ENCODE measurements around the gene KCNK16.

Gene KCNK16

GRCh38 chr6:39366931-39367618 lies 44.6 kb upstream of the KCNK16 start:
- TF ChIP-seq OSR1 (CRISPR knock-in tag; IDR thresholded peaks at IDR 0.05): no peak
- TF ChIP-seq ZNF565 (CRISPR knock-in tag; conservative IDR thresholded peaks at IDR 0.05; ENCODE audit: low read depth): no peak
- no peak for TF ChIP-seq BACH2 (CRISPR knock-in tag; IDR thresholded peaks at IDR 0.05; ENCODE audit: borderline replicate concordance)
- TF ChIP-seq ZNF8 (CRISPR knock-in tag; IDR thresholded peaks at IDR 0.05): no peak
- no peak for TF ChIP-seq ISL1 (CRISPR knock-in tag; IDR thresholded peaks at IDR 0.05)
- no peak for TF ChIP-seq ZFP3 (CRISPR knock-in tag; IDR thresholded peaks at IDR 0.05)
- TF ChIP-seq GLIS3 (CRISPR knock-in tag; IDR thresholded peaks at IDR 0.05): no peak
- TF ChIP-seq PATZ1 (CRISPR knock-in tag; IDR thresholded peaks at IDR 0.05; ENCODE audit: borderline replicate concordance): no peak
- TF ChIP-seq POU6F1 (CRISPR knock-in tag; IDR thresholded peaks at IDR 0.05; ENCODE audit: borderline replicate concordance, low read depth): no peak
- no peak for TF ChIP-seq ZC3H10 (CRISPR knock-in tag; IDR thresholded peaks at IDR 0.05)
- TF ChIP-seq SNAI2 (CRISPR knock-in tag; IDR thresholded peaks at IDR 0.05): no peak
- no peak for TF ChIP-seq TOX (CRISPR knock-in tag; IDR thresholded peaks at IDR 0.05; ENCODE audit: borderline replicate concordance)
- no peak for TF ChIP-seq TSHZ2 (CRISPR knock-in tag; IDR thresholded peaks at IDR 0.05)
- TF ChIP-seq ZNF70 (CRISPR knock-in tag; IDR thresholded peaks at IDR 0.05): no peak
- TF ChIP-seq PPARA (CRISPR knock-in tag; IDR thresholded peaks at IDR 0.05; ENCODE audit: borderline replicate concordance): no peak
- no peak for ATAC-seq

- no peak for ATAC-seq
- TF ChIP-seq BACH2 (CRISPR knock-in tag; IDR thresholded peaks at IDR 0.05; ENCODE audit: borderline replicate concordance) (no peak), TOX (CRISPR knock-in tag; IDR thresholded peaks at IDR 0.05; ENCODE audit: borderline replicate concordance) (no peak), OSR1 (CRISPR knock-in tag; IDR thresholded peaks at IDR 0.05) (no peak), ARNTL (CRISPR knock-in tag; IDR thresholded peaks at IDR 0.05; ENCODE audit: borderline replicate concordance, low read depth) (no peak), POU6F1 (CRISPR knock-in tag; IDR thresholded peaks at IDR 0.05; ENCODE audit: borderline replicate concordance, low read depth) (no peak), GLIS3 (CRISPR knock-in tag; IDR thresholded peaks at IDR 0.05) (no peak), ZNF70 (CRISPR knock-in tag; IDR thresholded peaks at IDR 0.05) (no peak), ISL1 (CRISPR knock-in tag; IDR thresholded peaks at IDR 0.05) (no peak), TSHZ2 (CRISPR knock-in tag; IDR thresholded peaks at IDR 0.05) (no peak), CSRNP3 (CRISPR knock-in tag; IDR thresholded peaks at IDR 0.05) (no peak), ZNF565 (CRISPR knock-in tag; conservative IDR thresholded peaks at IDR 0.05; ENCODE audit: low read depth) (no peak), ZFP30 (CRISPR knock-in tag; IDR thresholded peaks at IDR 0.05) (no peak), PATZ1 (CRISPR knock-in tag; IDR thresholded peaks at IDR 0.05; ENCODE audit: borderline replicate concordance) (no peak), ZNF8 (CRISPR knock-in tag; IDR thresholded peaks at IDR 0.05) (no peak), PPARA (CRISPR knock-in tag; IDR thresholded peaks at IDR 0.05; ENCODE audit: borderline replicate concordance) (no peak), ZC3H10 (CRISPR knock-in tag; IDR thresholded peaks at IDR 0.05) (no peak), SNAI2 (CRISPR knock-in tag; IDR thresholded peaks at IDR 0.05) (no peak), ESRRG (CRISPR knock-in tag; IDR thresholded peaks at IDR 0.05) (no peak), TCF4 (CRISPR knock-in tag; IDR thresholded peaks at IDR 0.05; ENCODE audit: borderline replicate concordance) (no peak)
Measured at GRCh38 chr6:39365281-39366074, 43.0 kb upstream of the KCNK16 start.

Data from SK-N-SH treated with all-trans-retinoic acid at 6 μM for 48 hours (cell line).